Body of pancreas (tissue), 4 donors: ENCODE results near the gene ICA1L. TPM values are rescaled to one million over a fixed set of nuclear protein-coding genes. Genes with fewer than 3 reads are reported as not detected.
"Not testable (repeated sequence)": the region's sequence is repeated elsewhere in the genome, so short reads cannot be mapped to it uniquely, and the experiment has no call there.

Experiments used
- ATAC-seq: fragments of 150-250 bp; one replicate; pipeline ENCODE4 v1.9.1; 2016
- DNase-seq, 4 donors: peaks; one replicate each; pipeline ENCODE4 v3.0.0-alpha.2; 2019
- H3K27ac ChIP-seq, 4 donors: fragments of 200-600 bp; sonication (generic); 1 replicate in 3 of 4; 2 replicates in 1 of 4; pipeline versions ENCODE4 v1.5.1 to v1.6.1; 2016 to 2019; ENCODE audit warnings: mild to moderate bottlenecking in 1 of 4, mixed read lengths in 1 of 4, moderate library complexity in 1 of 4
- H3K27me3 ChIP-seq, 2 donors: fragments of 200-600 bp; sonication (generic); one replicate each; pipeline ENCODE4 v1.6.0; 2016; ENCODE audit warnings: mild to moderate bottlenecking in 1 of 2
- H3K36me3 ChIP-seq, 2 donors: fragments of 200-600 bp; sonication (generic); replicated peaks in 1 of 2; 2 replicates each; pipeline ENCODE4 v1.5.1; 2016; ENCODE audit warnings: low read depth in 2 of 2; ENCODE audit not compliant: insufficient read depth in 1 of 2
- H3K4me1 ChIP-seq: fragments of 200-600 bp; sonication (generic); one replicate; pipeline ENCODE4 v1.6.0; 2016
- H3K4me3 ChIP-seq, 2 donors: fragments of 200-600 bp; sonication (generic); 1 replicate in 1 of 2; 2 replicates in 1 of 2; pipeline ENCODE4 v1.5.1; 2016 to 2019
- H3K9me3 ChIP-seq, 3 donors: fragments of 200-600 bp; sonication (generic); 1 replicate in 2 of 3; 2 replicates in 1 of 3; pipeline ENCODE4 v1.5.1; 2016
- POLR2A ChIP-seq, 3 donors: fragments of 450-650 bp; IDR thresholded peaks; one replicate each; pipeline ENCODE4 v1.6.1; 2016; ENCODE audit warnings: antibody characterized with exemption in 3 of 3, mild to moderate bottlenecking in 2 of 3
- WGBS, 2 donors: methylation state at CpG; one replicate each; pipeline ENCODE4 v1.1.5; 2017; 5-methylcytosine and 5-hydroxymethylcytosine counted together
- intact Hi-C: fragments of 100-400 bp; cut with DNase I; formaldehyde crosslinking; loops from one replicate; pipeline ENCODE4 v1.15.1; 2023
- total RNA-seq, 2 donors: library from RNA; depleted of rRNA; stranded (reverse); fragments of >200 nt; gene quantifications; one replicate each; pipeline ENCODE4 v1.1.0, GENCODE V29; 2016
- TF ChIP-seq, protein P1 (sequence below), 7 experiments: fragments of 450-650 bp in 4 of 7; fragments of 200-600 bp in 3 of 7; sonication (generic) in 3 of 7; IDR thresholded peaks; one replicate each; pipeline ENCODE4 v1.5.1; 2016 to 2019; ENCODE audit warnings: antibody characterized with exemption in 7 of 7

Gene ICA1L
- total RNA-seq, 2 donors from 2014 or later: 6.7 to 34.6 TPM

DNA sequence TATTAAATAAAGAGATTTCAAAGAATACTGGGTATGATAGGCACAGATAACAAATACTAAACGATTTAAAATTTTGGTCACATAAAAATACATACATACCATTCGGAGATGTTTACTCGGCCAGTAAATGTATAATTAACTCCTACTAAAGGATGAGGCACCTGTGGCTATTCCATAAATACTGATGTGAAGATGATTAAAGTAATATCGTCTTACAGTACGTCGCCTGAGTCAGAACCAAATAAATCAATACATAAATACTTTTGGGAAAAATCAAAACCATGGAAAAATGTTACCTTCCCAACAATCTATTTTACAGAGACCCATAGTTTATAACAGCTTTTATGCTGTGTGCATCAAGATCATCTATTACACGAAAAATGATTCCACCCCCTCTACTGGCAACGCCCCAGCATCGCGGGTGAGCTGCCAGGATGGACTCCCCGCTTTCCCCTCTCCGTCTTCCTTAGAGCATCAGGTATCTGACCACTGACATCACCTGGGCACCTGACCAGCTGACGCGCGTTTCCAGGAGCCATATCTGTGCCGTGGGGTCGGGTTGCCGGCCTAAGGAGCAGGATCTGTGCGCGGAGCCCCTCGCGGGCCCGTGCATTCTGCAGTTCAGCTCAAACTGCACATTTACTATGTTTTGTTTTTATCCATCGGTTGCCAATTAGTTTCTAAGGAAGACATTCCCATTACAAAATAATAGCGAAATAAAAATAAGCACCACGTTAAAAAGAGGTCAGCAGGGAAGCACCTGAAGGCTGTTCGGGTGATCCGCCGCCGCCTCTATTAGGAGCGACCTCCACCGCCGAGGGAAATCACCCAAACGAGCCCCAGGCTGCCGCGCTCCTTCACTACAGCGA, 901 bp downstream of the ICA1L start:
- DNase-seq: peak; percentile 65 to 80 (median 74)
- Histone ChIP-seq H3K27me3 (no peaks in the 10 kb centered on the region), H3K4me3 (peak overlapping the region; percentile 44 to 89), H3K36me3 (no peaks in the 10 kb centered on the region), H3K27ac (peak overlapping the region; percentile 50 to 90 (median 84)), H3K9me3 (no peaks in the 10 kb centered on the region), H3K4me1 (peaks cover 4% of the 10 kb centered on the region)
- ATAC-seq: peak; percentile 80
- WGBS, 2 donors: 1 to 2% methylated on average over 36 to 37 of the region's 37 CpGs
- peak in 2 of 3 donors; percentile 63 to 68 for TF ChIP-seq POLR2A (IDR thresholded peaks at IDR 0.05)
- TF ChIP-seq, protein P1, sequence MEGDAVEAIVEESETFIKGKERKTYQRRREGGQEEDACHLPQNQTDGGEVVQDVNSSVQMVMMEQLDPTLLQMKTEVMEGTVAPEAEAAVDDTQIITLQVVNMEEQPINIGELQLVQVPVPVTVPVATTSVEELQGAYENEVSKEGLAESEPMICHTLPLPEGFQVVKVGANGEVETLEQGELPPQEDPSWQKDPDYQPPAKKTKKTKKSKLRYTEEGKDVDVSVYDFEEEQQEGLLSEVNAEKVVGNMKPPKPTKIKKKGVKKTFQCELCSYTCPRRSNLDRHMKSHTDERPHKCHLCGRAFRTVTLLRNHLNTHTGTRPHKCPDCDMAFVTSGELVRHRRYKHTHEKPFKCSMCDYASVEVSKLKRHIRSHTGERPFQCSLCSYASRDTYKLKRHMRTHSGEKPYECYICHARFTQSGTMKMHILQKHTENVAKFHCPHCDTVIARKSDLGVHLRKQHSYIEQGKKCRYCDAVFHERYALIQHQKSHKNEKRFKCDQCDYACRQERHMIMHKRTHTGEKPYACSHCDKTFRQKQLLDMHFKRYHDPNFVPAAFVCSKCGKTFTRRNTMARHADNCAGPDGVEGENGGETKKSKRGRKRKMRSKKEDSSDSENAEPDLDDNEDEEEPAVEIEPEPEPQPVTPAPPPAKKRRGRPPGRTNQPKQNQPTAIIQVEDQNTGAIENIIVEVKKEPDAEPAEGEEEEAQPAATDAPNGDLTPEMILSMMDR (IDR thresholded peaks at IDR 0.05): peak in 5 of 7 experiments; percentile 18 to 38 (median 31)
- intact Hi-C loops: no loop called here

DNA sequence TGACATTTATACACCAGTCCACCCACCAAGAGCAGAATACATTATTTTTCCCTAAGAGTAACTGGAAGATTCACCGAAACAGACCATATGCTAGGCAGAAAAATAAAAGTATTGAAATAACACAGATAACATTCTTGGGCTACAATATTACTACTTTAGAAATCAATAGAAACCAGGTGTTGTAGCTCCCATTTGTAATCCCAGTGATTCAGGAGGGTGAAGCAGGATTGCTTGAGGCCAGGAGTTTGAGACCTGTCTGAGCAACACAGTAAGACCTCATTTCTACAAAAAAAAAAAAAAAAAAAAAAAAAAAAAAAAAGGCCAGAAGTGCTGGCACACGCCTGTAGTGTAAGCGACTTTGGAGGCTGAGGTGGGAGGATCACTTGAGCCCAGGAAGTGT, 9.6 kb downstream of the ICA1L start:
- WGBS, 2 donors: 54 to 61% methylated on average over 3 of the region's 3 CpGs
- intact Hi-C loops: no loop called here
- no peaks in the 10 kb centered on the region for H3K36me3 ChIP-seq
- no peak overlapping the region for H3K4me3 ChIP-seq
- no peak for TF ChIP-seq POLR2A (IDR thresholded peaks at IDR 0.05)
- TF ChIP-seq, protein P1 (IDR thresholded peaks at IDR 0.05): no peak
- no peak overlapping the region for H3K27ac ChIP-seq
- H3K27me3 ChIP-seq: no peaks in the 10 kb centered on the region
- no peak for DNase-seq
- ATAC-seq: peak; percentile 62
- H3K9me3 ChIP-seq: peaks cover 0 to 3% (median 0%) of the 10 kb centered on the region in 3 donors
- H3K4me1 ChIP-seq: no peaks in the 10 kb centered on the region

DNA sequence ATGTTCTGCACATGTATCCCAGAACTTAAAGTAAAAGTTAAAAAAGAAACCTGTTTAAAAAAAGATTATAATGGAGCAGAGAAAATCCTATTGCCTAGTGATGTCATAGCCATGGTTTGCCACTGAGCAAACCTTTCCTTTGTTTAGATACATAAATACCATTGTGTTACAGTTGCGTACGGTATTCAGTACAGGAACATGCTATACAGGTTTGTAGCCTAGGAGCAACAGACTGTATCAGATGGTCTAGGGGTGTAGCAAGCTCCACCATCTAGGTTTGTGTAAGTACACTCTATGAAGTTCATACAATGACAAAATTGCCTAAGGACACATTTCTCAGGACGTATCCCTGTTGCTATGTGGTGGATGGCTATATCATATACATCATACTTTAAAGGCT, 13.0 kb downstream of the ICA1L start:
- H3K27me3 ChIP-seq: no peaks in the 10 kb centered on the region
- H3K9me3 ChIP-seq: peaks cover 0 to 4% (median 0%) of the 10 kb centered on the region in 3 donors
- ATAC-seq (no peak), DNase-seq (no peak)
- TF ChIP-seq POLR2A (IDR thresholded peaks at IDR 0.05): no peak
- TF ChIP-seq, protein P1 (IDR thresholded peaks at IDR 0.05): no peak
- 76 to 91% methylated on average over 3 of the region's 3 CpGs for WGBS, 2 donors
- intact Hi-C loops: no loop called here
- no peak overlapping the region for H3K27ac ChIP-seq
- H3K4me3 ChIP-seq: no peak overlapping the region
- no peaks in the 10 kb centered on the region for H3K36me3 ChIP-seq
- no peaks in the 10 kb centered on the region for H3K4me1 ChIP-seq

DNA sequence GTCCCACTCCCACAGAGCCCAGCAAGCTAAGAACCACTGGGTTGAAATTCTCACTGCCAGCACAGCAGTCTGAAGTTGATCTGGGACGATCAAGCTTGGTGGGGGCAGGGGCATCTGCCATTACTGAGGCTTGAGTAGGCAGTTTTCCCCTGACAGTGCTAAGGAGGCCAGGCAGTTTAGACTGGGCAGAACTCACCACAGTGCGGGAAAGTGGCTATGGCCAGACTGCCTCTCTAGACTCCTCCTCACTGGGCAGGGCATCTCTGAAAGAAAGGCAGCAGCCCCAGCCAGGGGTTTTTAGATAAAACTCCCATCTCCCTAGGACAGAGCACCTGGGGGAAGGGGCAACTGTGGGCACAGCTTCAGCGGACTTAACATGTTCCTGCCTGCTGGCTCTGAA, 22.2 kb downstream of the ICA1L start:
- H3K9me3 ChIP-seq, ATAC-seq, H3K4me3 ChIP-seq, DNase-seq, H3K27ac ChIP-seq, H3K27me3 ChIP-seq, H3K36me3 ChIP-seq, H3K4me1 ChIP-seq, intact Hi-C loops: not testable (repeated sequence)
- 67 to 76% methylated on average over 3 of the region's 3 CpGs for WGBS, 2 donors

DNA sequence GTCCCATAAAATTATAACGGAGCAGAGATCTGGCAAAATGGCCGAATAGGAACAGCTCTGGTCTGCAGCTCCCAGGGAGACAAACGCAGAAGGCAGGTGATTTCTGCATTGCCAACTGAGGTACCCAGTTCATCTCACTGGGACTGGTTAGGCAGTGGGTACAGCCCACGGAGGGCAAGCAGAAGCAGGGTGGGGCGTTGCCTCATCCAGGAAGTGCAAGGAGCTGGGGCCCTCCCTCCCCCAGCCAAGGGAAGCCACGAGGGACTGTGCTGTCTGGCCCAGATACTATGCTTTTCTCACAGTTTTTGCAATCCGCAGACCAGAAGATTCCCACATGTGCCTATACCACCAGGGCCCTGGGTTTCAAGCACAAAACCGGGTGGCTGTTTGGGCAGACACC, 22.8 kb downstream of the ICA1L start:
- DNase-seq: peak in 1 of 4 donors; percentile 16

More for the DNA sequence above, 22.8 kb downstream of the ICA1L start:
- H3K27me3 ChIP-seq: no peaks in the 10 kb centered on the region
- ATAC-seq: no peak
- intact Hi-C loops: no loop called here
- no peak for TF ChIP-seq POLR2A (IDR thresholded peaks at IDR 0.05)
- TF ChIP-seq, protein P1 (IDR thresholded peaks at IDR 0.05): no peak
- 65 to 83% methylated on average over 4 to 8 of the region's 8 CpGs for WGBS, 2 donors
- H3K36me3 ChIP-seq: no peaks in the 10 kb centered on the region
- no peaks in the 10 kb centered on the region for H3K4me1 ChIP-seq
- H3K9me3 ChIP-seq: no peaks in the 10 kb centered on the region
- no peak overlapping the region for H3K27ac ChIP-seq
- H3K4me3 ChIP-seq: no peak overlapping the region
